Activated CD4-positive, CD25-positive, alpha-beta regulatory T cell treated with anti-CD3 and anti-CD28 coated beads, Interleukin-2, amount 50 U/mL, for 16 hours (primary cell): ENCODE measurements around the gene MBD3.

ENCODE experiments used
- DNase-seq: peaks from one replicate; pipeline ENCODE4 v3.0.0-alpha.2; 2020; ENCODE audit warnings: low read depth, low spot score

MBD3 gene

GRCh38 chr19:1571358-1571757, 21.3 kb downstream of the MBD3 start:
- DNase-seq, result no peak

GRCh38 chr19:1570836-1571235, 21.8 kb downstream of the MBD3 start:
- no peak for DNase-seq

DNA sequence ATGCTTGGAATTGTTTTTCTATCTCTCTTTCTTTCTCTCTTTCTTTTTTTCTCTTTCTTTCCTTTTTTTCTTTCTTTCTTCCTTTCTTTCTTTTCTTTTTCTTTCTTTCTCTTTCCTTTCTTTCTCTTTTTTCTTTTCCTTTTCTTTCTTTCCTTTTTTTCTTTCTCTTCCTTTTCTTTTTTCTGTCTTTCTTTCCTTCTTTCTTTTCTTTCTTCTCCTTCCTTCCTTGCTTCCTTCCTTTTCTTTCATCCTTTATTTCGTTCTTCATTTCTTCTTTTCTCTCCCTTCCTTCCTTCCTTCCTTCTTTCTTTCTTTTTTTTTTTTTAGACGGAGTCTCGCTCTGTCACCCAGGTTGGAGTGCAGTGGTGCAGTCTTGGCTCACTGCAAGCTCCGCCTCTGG, 22.7 kb downstream of the MBD3 start:
- no peak for DNase-seq

GRCh38 chr19:1568320-1569019, 24.2 kb downstream of the MBD3 start, which contains the start of gene MEX3D:
Gene MEX3D, minus strand, starts transcription at chr19:1568325. Its CDS starts 267 bp downstream, at chr19:1568058.
- DNase-seq, result peak; percentile 69

- DNase-seq, result no peak
These were observed 24.8 kb downstream of the MBD3 start for GRCh38 chr19:1567848-1568227.

DNA sequence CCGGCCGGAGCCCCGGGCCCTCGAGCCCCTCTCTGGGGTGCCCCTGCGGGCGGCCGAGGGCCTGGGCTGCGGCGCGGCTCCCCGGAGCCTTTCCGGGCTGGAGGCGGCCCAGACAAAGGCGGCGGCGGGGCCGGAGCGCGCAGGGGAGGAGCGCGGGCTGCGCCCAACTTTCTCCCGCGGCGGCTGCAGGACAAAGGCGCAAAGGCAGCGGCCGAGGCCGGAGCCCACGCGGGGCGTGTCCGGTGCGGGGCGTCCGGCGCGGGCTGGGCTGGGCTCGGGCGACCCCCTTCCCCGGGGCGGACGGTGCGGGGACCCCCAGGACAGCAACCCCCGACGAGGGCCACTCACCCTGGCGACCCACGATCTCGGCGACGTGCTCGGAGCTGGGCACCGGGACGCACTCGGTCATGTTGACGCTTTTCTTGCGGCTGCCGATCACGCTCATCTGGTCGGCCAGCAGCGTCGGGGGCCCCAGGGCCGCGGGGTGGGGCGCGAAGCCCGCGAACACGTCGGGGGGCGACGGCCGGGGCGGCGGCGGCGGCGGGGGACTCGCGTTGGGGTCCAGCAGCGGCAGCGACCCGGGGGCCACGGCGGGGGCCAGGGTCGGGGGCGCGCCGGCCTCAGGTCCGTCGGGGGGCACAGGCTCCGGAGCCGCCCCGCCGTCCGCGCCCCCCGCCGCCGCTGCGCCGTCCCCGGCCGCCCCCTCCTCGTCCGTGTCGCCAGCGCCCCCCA, 25.4 kb downstream of the MBD3 start:
- no peak for DNase-seq

GRCh38 chr19:1566392-1567115, 26.1 kb downstream of the MBD3 start:
- DNase-seq, result no peak

GRCh38 chr19:1563251-1563650, 29.4 kb downstream of the MBD3 start:
- DNase-seq, result no peak

DNA sequence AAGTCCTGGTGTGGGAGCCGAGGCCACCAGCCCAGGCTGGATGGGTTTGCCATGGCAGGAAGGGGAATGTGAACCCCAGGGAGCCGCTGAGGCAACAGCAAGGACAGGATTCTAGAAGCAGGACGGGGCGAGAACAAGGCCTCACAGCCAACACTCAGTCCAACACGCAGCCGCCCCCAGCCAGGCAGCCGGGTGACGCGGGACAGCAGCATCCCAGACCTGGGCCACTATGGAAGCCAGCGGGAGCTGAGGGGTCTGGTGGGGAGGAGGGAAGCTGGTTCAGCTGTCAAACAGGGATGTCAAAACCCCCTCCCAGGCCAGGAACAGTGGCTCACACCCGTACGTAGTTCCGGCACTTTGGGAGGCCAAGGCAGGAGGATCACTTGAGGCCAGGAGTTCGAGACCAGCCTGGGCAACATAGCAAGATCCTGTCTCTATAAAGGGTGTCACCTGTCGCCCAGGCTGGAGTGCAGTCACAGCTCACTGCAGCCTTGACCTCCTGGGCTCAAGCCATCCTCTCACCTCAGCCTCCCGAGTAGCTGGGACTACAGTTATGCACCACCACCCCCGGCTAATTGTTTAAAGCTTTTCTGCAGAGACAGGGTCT, 31.3 kb downstream of the MBD3 start:
- DNase-seq, result no peak

DNA sequence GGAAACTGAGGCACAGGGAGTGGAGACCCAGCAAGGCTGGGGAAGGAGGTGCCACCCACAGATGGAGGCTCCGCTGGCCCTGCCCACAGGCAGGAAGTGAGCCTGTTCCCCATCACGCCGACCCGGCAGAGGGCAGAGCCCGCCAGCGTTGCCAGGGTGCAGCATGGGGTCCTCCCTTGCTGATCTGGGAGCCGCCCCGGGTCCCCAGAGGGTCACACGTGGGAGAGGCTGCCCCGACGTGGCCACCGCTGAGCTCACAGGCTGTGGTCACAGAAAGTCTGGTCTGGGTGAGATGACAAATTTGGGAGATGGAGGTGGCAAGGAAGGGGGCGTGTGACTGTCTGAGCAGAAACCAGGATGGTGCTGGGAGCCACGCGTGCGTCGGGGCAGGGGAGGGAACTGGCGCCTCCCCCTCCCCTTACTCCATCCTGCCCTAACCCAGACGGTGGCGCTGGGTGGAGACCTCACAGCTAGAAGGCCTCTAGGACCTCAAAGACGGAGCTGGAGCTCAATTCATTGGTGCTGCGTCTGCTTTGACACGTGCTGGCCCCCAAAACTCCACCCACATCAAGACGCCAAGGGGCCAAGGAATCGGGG, 32.3 kb downstream of the MBD3 start:
- DNase-seq, result no peak

GRCh38 chr19:1558552-1558951, 34.1 kb downstream of the MBD3 start:
- DNase-seq, result no peak

GRCh38 chr19:1556390-1557070, 36.1 kb downstream of the MBD3 start:
- DNase-seq, result no peak

DNA sequence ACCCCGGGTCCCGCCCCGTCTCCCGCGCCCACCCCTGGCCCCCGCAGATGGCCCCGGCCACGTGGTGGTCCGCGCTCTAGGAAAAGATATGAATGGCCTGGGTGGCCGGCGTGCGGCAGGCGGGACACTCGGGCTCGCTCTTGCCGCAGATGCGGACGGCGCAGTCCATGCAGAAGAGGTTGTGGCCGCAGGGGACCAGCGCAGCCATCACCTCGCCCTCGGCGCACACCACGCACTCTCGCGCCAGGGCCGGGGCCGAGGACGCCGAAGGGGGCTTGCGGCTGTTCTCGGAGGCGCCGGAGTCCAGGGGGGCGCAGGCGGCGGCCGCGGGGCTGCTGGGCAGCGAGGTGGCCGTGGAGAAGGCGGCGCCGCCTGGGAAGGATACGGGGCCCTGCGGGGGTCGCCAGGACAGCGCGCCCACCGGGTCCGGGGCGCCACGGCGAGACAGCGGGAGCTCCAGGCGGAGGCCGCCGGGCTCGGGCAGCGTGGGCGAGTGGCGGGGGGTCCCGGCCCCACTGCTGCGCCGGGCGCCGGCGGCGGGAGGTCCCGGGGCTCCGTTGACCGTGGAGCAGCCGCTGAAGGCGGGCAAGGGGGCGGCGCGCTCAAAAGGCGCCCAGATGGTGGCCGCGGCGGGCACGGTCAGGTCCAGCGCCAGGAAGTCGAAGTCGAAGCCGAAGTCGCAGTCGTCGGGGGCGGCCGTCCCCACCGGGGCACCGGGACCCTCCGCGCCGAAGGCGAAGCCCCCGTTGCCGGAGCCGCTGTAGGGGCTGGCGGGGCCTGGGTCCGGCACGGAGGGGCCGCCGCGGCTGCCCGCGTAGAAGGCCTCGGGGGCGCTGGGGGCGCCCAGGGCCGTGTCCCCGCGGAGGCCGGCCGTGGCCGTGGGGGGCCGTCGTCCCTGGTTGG, 36.9 kb downstream of the MBD3 start:
- no peak for DNase-seq

- DNase-seq, result no peak
These were observed 37.7 kb downstream of the MBD3 start for GRCh38 chr19:1554968-1555367.

GRCh38 chr19:1553415-1553814, 39.2 kb downstream of the MBD3 start:
- DNase-seq, result no peak

DNA sequence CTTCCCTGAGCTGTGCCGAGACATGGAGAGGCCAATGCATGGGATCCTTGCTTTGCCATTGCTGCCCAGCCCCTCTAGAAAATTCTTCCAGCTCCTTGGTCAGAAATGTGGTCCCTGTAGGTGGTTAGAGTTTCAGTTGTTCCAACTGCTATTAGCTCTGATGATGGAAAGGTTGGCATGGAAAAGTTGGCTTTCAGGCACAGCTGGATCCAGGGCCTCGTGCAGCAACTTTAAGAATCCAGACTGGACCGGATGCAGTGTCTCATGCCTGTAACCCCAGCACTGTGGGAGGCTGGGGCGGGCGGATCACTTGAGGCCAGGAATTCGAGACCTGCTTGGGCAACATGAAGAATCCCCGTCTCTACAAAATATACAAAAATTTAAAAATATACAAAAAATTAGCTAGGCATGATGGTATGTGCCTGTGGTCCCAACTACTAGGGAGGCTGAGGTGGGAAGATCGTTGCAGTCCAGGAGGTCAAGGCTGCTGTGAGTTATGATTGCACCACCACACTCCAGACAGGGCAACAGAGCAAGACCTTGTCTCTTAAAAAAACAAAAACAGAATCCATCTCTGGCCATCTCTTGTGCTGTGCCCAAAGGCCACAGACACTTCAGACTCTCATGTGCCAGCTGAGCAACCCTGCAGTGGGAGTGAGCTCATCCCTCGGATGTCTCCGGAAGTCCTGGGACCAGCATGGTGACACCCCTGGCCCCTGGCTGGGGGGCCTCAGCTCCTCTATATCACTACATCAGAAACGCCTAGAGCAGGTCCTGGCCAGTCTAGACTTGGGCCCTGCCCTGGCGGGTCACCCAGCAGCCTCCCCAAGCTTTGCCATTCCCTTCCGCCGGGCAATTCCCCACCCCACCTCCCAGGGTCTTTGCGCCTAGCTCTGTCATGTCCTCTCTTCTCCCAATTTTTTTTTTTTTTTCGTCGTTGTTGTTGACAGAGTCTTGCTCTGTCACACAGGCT, 41.3 kb downstream of the MBD3 start:
- DNase-seq, result no peak

DNA sequence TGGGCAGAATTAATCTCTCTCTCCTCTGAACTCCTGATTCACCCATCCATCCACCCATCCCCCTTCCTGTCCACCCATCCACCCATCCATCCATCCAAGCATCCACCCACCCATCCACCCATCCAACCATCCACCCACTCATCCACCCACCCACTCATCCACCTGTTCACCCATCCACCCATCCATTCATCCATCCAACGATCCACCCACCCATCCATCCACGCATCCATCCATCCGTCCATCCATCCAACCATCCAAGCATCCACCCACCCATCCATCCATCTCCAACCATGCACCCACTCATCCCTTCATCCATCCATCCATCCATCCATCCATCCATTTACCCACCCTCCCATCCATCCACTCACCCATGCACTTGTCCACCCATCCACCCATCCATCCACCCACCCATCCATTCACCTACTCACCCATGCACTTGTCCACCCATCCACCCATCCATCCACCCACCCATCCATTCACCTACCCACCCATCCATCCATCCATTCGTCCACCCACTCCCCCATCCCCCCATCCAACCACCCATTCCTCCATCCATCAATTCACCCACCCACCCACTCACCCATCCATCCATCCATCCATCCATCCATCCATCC, 43.2 kb downstream of the MBD3 start:
- no peak for DNase-seq

DNA sequence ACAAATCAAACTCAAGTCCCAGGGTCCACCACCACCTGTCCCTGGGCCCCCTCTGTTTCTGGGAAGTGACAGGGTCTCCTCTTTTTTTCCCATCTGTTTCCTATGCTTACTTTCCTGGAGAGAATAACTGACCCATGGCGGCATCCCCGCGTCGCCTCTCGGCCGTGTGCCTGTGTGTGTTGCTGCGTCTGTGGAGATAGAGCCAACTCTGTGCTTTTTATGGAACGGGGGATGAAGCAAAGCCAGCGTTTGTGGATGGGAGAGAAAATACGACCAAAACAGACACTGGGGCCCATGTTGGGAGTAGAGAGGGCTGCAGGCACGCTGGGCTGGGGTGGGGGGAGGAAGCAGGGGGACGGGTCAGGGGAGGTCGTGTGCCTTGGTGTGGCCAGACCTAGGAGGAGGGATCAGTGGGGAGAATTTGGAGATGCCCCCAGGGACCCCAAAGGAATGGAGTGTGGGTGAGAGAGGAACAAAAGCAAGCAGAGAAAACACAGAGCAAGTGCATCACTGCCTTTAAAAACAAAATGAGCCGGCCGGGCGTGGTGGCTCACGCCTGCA, 52.2 kb downstream of the MBD3 start:
- DNase-seq, result no peak
